Fibroblast of skin of right biceps (primary cell): ENCODE data around the gene NPLOC4.

Experiments used
- DNase-seq: peaks from one replicate; pipeline ENCODE4 v3.0.0-alpha.2; 2013

NPLOC4 gene

GRCh38 chr17:81582341-81582740 lies 54.6 kb downstream of the NPLOC4 start:
- peak; percentile 74 for DNase-seq

DNA sequence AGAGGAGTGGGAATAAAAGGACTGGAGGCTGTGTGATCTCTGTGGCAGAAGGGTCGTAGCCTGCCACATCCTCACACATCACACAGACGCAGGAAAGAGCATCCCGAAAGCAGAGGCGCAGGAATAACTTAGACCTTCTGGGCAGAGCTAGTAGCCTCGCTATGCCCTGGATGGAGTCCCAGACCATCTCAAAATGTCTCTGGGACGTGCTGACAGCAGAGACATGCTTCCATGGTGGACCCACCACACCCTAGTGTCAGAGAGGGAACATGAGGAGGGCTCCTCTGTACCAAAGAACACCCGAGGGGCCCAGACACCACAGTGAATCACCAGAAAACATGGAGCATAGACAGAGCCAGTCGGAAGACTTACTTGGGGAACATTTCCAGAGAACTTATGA lies 55.2 kb downstream of the NPLOC4 start:
- DNase-seq = no peak

GRCh38 chr17:81580481-81580880 lies 56.4 kb downstream of the NPLOC4 start:
- no peak for DNase-seq

DNA sequence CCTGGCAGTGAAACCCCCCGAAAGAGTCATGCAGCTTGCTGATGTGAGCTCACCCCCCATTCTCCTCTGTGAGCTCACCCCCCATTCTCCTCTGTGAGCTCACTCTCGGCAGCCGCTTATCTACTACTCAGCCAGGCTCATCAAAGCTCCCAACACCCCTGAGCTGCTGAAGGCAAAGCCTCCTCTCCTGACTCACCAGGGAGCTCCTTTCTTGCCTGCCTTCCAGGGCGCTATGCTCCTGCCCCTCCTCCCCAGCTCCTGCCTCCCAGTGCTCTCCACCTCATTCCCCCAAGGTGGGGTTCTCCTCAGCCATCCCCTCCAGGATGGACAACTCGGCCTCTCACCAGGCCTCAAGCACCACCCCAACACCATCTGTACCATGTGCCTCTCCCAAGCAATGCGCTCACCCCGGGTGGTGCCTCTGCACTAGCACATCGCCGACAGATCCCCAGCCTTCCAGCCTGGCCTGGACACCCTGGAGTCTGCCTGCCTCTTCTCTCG lies 57.0 kb downstream of the NPLOC4 start:
- DNase-seq = peak; percentile 90

DNA sequence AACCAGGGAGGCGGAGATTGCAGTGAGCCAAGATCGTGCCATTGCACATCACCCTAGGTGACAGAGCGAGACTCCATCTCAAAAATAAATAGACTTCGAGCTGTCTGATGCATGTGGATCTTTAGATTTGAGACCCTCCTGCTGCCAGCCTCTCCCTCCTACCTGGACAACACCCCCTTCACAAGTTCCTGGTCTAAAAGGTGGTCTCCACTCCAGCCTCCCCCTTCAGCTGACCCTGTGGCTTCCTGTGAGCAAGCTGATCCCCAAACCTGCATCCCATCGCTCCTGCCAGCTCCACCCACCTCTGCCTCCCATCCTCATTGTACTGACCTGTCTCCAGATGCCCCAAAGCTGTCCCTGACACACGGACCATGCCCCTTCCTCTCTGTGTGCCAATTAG lies 57.6 kb downstream of the NPLOC4 start:
- DNase-seq = no peak

- DNase-seq = no peak
These were observed 58.2 kb downstream of the NPLOC4 start for GRCh38 chr17:81578561-81579225.

DNA sequence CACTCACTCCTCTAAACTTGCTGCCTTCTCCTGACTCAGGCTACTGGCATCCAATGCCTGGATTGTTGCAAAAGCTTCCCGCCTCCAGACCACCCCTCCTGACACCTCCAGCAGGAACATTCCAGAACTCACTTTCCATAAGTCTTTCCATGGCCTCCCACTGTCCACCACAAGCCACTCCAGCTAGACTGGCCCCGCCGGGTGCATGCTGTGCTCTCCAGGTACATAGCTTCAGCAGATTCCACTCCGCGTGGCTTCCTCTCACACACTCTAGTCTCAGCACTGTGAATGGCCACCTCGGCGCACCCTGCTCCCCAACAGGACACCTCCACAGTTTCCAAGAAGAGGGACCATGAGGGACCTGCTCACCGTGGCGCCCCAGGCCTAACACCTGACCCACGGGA lies 58.9 kb downstream of the NPLOC4 start:
- peak; percentile 51 for DNase-seq

GRCh38 chr17:81577278-81578000 lies 59.5 kb downstream of the NPLOC4 start:
- no peak for DNase-seq

DNA sequence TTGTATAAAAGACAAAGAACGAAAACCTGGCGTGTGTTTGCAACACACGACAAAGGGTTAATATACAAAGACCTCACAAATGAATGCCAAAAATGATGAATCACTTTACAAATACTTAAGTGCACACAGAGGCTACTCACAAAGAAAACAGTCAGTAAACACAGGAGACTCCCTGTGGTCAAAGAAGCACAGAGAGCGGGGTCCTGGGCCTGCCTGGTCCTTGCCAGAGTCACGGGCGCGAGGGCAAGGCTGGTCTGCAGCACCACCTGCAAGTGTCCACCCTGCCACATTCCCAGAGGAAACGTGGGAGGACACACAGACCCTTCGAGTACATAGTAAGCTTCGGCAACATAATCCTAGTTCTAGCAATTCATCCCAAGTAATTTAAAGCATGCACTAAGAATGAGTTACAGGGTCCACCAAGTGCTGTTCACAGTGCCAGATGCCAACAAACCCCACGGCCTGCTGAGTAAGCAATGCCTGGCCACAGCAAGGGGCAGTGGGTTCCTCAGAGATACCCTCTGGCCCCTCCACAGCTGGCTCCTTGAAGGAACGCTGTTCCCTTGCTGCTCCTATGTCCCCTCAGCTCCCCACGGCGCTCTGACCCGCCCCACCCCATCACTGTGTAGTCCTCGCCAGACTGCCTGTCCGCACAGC lies 60.2 kb downstream of the NPLOC4 start:
- peak; percentile 79 for DNase-seq

- DNase-seq = no peak
These were observed 61.1 kb downstream of the NPLOC4 start for GRCh38 chr17:81575836-81576235.

- no peak for DNase-seq
These were observed 62.3 kb downstream of the NPLOC4 start for GRCh38 chr17:81574643-81574956.

DNA sequence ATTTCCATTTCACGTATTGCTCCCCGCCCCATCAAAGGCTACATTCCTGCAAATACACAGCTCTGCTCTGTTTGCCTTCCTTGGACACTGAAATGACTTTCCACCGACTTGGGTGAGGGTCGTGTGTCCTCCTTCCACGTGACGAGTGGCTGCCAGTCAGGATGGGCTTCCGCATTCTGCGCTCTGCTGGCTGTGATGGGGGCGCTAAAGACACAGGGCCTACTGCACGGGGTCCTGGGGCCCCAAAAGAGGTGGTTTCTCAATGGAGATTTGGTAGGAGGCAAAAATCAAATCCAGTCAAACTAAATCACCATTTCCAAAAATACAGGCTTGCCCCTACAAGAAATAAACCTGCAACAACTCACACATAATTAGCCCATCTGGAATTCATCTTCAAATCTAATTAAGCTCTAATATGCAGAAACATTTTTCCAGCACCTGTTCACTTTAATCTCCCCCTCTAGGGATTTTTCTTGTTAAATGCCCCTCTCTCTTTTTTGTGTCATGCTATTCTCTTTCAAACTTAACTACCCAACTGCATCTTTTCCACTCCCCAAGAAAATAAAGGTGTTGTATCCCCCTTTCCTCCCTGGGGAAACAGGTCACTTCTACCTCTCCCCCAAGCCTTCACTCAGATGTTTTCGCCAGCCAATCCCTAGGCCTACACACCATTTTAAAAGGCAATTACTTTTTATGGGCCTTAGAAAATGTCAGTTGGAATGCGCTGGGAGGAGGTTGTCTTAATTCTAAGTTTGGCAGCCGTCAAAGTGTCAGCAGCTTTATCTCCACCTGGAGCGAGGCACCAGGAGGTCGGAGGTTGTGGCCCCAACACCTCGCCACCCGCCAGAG lies 62.9 kb downstream of the NPLOC4 start:
- no peak for DNase-seq

DNA sequence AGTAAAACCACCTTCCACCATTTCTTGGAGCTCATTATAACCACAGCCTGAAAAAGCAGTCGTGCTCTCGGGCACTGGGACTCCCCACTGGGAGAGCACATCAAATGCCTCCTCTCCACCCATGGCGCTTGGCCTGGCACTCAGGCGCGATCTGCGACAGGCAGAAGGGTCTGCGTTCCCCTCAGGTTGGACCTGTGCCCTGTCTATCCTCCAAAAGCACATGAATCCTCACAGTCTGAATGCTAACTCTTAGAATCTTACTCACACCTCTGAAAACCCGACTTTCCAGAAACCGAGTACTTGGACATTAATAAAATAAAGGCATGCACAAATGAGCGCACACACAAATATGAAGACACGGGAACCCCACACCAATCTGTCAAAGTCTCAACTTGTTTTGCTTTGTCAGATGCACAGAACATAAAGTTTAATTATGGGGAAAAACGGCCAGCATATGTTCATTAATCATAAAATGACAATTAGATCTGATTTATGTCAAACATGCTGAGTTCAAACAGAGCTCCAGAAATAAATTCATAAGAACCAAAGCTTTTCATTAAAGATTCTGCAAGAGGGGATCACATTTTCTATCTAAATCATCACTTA lies 64.2 kb downstream of the NPLOC4 start:
- DNase-seq = peak; percentile 49

DNA sequence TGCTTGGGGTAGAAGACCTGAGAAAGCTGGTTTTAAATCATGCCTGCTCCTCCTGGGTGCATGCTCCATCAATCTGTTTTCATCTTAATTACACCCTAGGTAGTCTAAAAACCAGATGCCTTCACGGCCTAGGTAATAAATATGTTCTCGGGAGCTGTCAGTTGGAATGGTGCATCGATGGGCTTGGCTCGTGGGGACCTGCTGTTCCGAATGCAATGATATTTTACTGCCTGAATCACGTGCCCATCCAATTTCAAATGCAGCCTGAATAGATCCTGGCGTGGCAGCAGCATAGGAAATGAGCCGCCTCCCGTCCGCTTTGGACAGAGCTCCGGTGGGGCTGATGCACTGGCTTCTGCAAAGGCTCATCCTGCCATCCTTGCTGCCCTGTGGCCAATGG lies 65.9 kb downstream of the NPLOC4 start:
- DNase-seq = no peak

DNA sequence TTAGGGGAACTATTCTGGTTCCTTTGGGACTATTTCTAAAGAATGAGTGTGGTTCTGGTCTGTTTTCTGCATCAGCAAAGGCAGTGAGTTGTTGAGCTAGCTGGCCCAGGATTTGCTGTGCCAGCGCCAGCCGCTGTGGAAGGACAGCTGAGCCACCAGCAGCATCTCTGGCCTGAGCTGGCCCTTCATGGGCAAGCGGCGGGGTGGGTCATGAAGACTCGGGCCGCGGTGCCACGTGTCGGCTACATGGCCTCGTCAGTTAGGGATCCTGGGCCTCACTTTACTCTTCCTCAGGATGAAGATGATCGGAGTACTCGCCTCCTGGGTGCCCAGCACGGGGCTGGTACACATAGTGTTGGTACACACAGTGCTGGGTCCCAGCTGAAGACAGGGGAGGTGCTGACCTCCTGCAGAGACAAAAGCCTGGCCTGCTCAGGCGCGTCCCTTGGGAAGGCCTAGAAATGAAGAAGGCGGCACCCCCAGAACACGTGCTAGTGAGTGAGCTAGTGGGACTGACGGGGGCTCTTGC lies 66.9 kb downstream of the NPLOC4 start:
- DNase-seq = no peak

DNA sequence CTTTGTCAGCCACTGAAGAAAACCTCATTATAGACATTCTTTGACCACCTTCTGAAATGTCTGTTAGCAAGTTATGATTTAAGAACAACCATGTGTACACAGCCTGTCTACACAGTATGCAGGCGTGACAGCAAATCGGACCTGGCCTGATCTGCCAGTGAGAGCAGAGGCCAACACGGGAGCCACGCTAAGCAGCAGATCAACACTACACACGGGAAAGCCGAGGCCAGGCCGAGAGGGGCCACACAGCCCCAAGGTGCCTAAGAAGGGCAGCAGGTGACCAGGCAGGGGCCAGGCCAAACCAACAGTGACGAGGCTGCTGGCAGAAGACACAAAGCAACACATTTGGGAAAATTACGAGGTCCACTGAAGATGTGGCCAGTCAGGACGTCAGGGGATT lies 68.5 kb downstream of the NPLOC4 start:
- DNase-seq = no peak

DNA sequence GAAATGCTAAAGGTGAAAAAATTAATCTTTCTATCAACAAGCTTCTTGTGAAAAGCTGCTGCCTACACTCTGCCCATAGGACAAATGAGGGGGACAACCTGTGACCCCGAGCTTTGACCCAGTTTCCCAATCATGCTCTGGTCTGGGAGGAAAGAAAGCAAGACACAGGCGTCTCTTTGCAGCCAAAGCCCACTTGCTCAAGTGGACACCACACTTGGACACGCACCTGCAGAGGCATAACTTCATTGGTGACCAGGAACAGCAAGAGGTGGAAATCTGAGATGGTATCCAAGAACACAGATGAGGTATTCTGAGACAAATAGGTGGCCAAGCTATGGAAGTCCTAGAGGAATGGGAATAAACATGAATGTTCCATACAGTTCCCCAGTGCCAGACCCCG lies 69.7 kb downstream of the NPLOC4 start:
- no peak for DNase-seq

DNA sequence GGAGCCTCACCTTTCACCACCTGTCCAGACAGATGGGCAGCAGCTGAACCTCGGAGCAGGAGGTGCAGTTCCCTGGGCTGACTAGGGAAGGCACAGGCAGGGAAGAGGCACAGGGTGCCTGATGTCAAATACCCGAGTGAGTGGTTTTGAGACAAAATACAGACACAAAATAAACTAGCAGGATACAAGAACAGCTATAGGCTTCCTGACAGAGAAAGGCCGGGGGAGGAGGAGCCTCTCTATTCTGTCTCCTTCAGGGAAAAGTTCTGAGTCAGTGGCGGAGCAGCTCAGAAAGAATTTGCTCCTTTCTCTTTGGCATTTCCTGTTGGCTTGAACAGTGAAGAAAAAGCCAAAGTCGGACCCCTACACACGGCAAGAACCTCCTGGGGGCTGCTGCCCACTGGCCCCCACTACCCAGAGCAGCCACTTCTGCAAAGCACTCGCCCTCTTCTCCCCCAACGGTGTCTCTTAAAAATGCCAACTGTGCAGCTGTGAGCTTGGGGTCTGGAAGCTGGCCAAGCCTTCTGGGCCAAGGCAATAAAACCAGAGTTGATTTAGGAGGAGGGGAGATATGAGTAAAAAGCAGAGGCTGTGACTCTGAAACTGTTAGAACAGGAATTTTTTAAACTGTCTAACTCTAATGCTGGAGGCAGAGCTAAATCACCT lies 70.3 kb downstream of the NPLOC4 start:
- DNase-seq = peak; percentile 99

GRCh38 chr17:81565231-81565630 lies 71.7 kb downstream of the NPLOC4 start:
- DNase-seq = no peak

- DNase-seq = no peak
These were observed 72.1 kb downstream of the NPLOC4 start for GRCh38 chr17:81564778-81565177.

DNA sequence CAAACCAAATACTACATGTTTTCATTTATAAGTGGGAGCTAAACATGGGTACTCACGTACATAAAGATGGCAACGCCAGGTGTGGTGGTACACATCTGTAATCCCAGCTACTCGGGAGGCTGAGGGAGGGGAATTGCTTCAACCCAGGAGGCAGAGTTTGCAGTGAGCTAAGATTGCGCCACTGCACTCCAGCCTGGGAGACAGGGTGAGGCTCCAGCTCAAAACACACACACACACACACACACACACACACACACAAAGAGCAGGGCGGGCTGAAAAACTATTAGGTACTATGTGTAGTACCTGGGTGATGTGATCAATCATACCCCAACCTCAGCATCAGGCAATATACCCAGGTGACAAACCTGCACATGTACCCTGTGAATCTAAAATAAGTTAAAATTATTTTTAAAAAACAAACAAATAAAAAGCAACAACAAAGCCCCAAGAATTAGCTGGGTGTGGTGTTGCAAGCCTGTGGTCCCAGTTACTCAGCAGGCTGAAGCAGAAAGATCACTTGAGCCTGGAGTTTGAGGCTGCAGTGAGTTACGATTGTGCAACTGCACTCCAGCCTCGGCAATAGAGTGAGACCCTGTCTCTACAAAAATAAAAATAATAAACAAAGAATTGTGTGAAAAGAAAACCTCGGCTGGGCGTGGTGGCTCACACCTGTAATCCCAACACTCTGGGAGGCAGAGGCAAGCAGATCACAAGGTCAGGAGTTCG lies 72.9 kb downstream of the NPLOC4 start:
- peak; percentile 47 for DNase-seq
